ENCODE measurements around the gene PANX2.

- TF ChIP-seq POLR2A (IDR thresholded peaks at IDR 0.05) (no peak), CTCF (IDR thresholded peaks at IDR 0.05) (no peak)
Measured at GRCh38 chr22:50138041-50138440, 32.5 kb upstream of the PANX2 start.
